Right cardiac atrium (tissue), 5 donors: ENCODE measurements around the gene OR4K2. TPM values are rescaled to one million over a fixed set of nuclear protein-coding genes. Genes with fewer than 3 reads are reported as not detected.
"Not testable (repeated sequence)": the region's sequence is repeated elsewhere in the genome, so short reads cannot be mapped to it uniquely, and the experiment has no call there.

Source experiments
- ATAC-seq, 2 donors: fragments of 200-7000 bp; cut with Tn5 transposase; one replicate each; pipeline versions ENCODE4 v1.8.0 to v1.9.1; 2020; ENCODE audit warnings: moderate library complexity in 2 of 2, mild to moderate bottlenecking in 1 of 2
- DNase-seq, 3 donors: peaks; one replicate each; pipeline ENCODE4 v3.0.0-alpha.2; 2020
- H3K27ac ChIP-seq: one replicate; pipeline ENCODE4 v1.5.1; 2013; ENCODE audit warnings: mild to moderate bottlenecking, low read length, control low read depth, moderate library complexity
- H3K27me3 ChIP-seq: one replicate; pipeline ENCODE4 v1.6.1; 2013; ENCODE audit not compliant: control insufficient read depth, insufficient read depth
- H3K4me1 ChIP-seq: one replicate; pipeline ENCODE4 v1.6.1; 2013; ENCODE audit warnings: low read length; ENCODE audit not compliant: control insufficient read depth, insufficient read depth
- H3K4me3 ChIP-seq: one replicate; pipeline ENCODE4 v1.5.1; 2013; ENCODE audit warnings: low read length, control low read depth
- H3K9me3 ChIP-seq: one replicate; pipeline ENCODE4 v1.6.1; 2013; ENCODE audit warnings: low read length; ENCODE audit not compliant: control insufficient read depth
- WGBS: extraction: QIAGEN DNeasy Blood & Tissue Kit; methylation state at CpG from one replicate; pipeline ENCODE4 v1.1.7; 2013; 5-methylcytosine and 5-hydroxymethylcytosine counted together
- intact Hi-C, 4 donors: fragments of 100-400 bp; cut with DNase I; formaldehyde crosslinking; loops; one replicate each; pipeline versions ENCODE4 v1.11.0 to v1.14.0; 2022 to 2023
- long read RNA-seq, 4 donors: library from polyadenylated mRNA; unstranded; transcript quantifications; one replicate each; pipeline ENCODE4 v2.0.0, GENCODE V29; 2020 to 2021
- polyA plus RNA-seq: library from polyadenylated mRNA; stranded (reverse); fragments of 200-250 nt; gene quantifications from one replicate; pipeline ENCODE4 v1.2.3, GENCODE V29; 2013
- total RNA-seq, 4 donors: library from RNA; stranded (reverse); fragmentation: NEBNext Ultra II Directional; extraction: Animal tissue kit (Norgen Biotek cat#: 25700); gene quantifications; one replicate each; pipeline ENCODE4 v1.2.1, GENCODE V29; 2021
- donor health status: healthy with polysubstance abuse.
- donor health status: DM: no; HTN: yes; CAD: no.
- donor health status: DM: no; HTN: no; CAD: no.
- donor health status: DM: no; HTN: yes; CAD: no; lungs with severe emphysema.
- donor health status: DM: yes; HTN: yes; CAD: no.

The OR4K2 gene, protein sequence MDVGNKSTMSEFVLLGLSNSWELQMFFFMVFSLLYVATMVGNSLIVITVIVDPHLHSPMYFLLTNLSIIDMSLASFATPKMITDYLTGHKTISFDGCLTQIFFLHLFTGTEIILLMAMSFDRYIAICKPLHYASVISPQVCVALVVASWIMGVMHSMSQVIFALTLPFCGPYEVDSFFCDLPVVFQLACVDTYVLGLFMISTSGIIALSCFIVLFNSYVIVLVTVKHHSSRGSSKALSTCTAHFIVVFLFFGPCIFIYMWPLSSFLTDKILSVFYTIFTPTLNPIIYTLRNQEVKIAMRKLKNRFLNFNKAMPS
- total RNA-seq (not detected), polyA plus RNA-seq (not detected)
- long read RNA-seq, donor 1, result 0 reads
- long read RNA-seq, donor 2, result 0 reads
- long read RNA-seq, donor 3, result 0 reads
- long read RNA-seq, donor 4, result 0 reads

GRCh38 chr14:19874842-19875241 lies at the start of gene OR4K2:
Gene OR4K2 (plus strand): TSS chr14:19875142. CDS start chr14:19876268, 1,126 bp downstream.
- ATAC-seq (no peak), DNase-seq (no peak)
- Histone ChIP-seq H3K27ac (no peak within 1 kb of the TSS), H3K27me3 (no peaks in the 10 kb centered on the region), H3K9me3 (no peaks in the 10 kb centered on the region), H3K4me1 (no peaks in the 10 kb centered on the region), H3K4me3 (no peak within 1 kb of the TSS)
- intact Hi-C loops, result no loop called here
- WGBS, result 52% methylated on average over 2 of the region's 2 CpGs

- H3K27me3 ChIP-seq, H3K4me1 ChIP-seq, H3K27ac ChIP-seq, DNase-seq, intact Hi-C loops, H3K9me3 ChIP-seq, ATAC-seq, H3K4me3 ChIP-seq: not testable (repeated sequence)
- 52% methylated on average over 12 of the region's 12 CpGs for WGBS
Measured at GRCh38 chr14:19827626-19828244, 47.2 kb upstream of the OR4K2 start.

DNA sequence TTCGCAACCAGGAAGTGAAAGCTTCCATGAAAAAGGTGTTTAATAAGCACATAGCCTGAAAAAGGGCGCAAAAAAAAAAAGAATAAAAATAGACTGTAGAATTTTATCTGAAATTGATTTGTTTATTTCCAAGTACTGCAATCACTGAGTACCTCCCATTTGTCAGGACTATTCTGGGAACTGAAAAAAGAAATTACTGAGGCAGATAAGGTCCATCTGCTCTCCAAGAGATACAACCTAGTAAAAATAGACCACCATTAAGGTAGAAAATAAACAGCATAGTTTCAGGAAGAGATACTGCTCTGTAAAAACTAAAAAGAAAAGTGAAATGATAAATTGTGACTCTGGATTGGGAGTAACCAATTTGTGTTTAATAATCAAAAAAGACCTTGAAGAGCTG lies 46.6 kb upstream of the OR4K2 start:
- Histone ChIP-seq H3K9me3 (no peaks in the 10 kb centered on the region), H3K4me3 (no peak overlapping the region), H3K27ac (no peak overlapping the region), H3K27me3 (no peaks in the 10 kb centered on the region), H3K4me1 (no peaks in the 10 kb centered on the region)
- DNase-seq (no peak), ATAC-seq (no peak)
- intact Hi-C loops, result no loop called here
- 77% methylated on average over 2 of the region's 2 CpGs for WGBS

- H3K27me3 ChIP-seq, H3K4me1 ChIP-seq, H3K9me3 ChIP-seq, H3K4me3 ChIP-seq, intact Hi-C loops, H3K27ac ChIP-seq: not testable (repeated sequence)
- 72% methylated on average over 8 of the region's 8 CpGs for WGBS
- DNase-seq (peak in 1 of 3 donors; percentile 30), ATAC-seq (peak; percentile 11 to 34)
Measured at GRCh38 chr14:19834203-19834848, 40.6 kb upstream of the OR4K2 start.

DNA sequence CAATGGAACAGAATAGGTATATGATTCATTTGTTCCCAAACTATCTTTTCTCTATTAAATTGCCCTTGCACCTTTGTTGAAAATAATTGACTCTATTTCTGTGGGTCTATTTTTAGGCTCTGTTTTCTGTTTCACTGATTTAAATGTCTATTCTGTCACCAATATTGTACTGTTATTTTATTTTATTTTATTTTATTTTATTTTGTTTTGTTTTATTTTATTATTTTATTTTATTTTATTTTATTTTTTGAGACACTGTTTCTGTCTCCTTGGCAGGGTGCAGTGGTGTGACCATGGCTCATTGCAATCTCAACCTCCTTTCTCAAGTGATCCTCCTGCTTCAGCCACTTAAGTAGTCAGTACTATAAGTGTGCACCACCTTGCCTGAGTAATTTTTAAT lies 36.5 kb upstream of the OR4K2 start:
- intact Hi-C loops, result no loop called here
- H3K9me3 ChIP-seq, result no peaks in the 10 kb centered on the region

GRCh38 chr14:19851365-19851764 lies 23.6 kb upstream of the OR4K2 start:
- intact Hi-C loops, result no loop called here

More for the DNA sequence above, 36.5 kb upstream of the OR4K2 start:
- H3K27ac ChIP-seq, result no peak overlapping the region
- H3K4me1 ChIP-seq, result no peaks in the 10 kb centered on the region
- no peak overlapping the region for H3K4me3 ChIP-seq
- no peak for ATAC-seq
- no peaks in the 10 kb centered on the region for H3K27me3 ChIP-seq
- DNase-seq, result no peak

GRCh38 chr14:19866061-19866669 lies 8.8 kb upstream of the OR4K2 start:
- H3K4me3 ChIP-seq, H3K27ac ChIP-seq, H3K9me3 ChIP-seq, intact Hi-C loops, H3K27me3 ChIP-seq, H3K4me1 ChIP-seq, ATAC-seq: not testable (repeated sequence)
- peak in 1 of 3 donors; percentile 35 for DNase-seq
- 93% methylated on average over 39 of the region's 39 CpGs for WGBS

More at GRCh38 chr14:19851365-19851764, 23.6 kb upstream of the OR4K2 start:
- Histone ChIP-seq H3K9me3 (no peaks in the 10 kb centered on the region), H3K4me3 (no peak overlapping the region), H3K27me3 (no peaks in the 10 kb centered on the region), H3K4me1 (no peaks in the 10 kb centered on the region), H3K27ac (no peak overlapping the region)
- ATAC-seq, result no peak
- no peak for DNase-seq

DNA sequence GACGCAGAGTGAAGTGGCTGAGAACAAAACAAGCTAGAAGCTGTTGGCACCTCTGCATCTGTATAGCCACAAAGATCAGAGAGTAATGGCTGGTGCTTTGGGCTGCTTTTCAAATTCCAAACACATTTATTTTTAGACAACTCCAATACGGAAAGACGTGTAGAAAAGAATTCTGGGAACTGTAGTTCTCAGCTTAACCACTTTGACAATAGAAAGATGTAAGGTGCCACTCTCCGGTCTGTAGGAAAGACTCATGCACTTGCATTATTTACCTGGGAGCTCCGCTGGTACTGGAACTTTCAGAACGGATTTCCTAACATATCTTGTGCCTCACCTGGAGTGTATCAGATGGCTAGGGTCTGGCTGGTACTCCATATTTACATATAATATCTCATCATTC lies 1.8 kb upstream of the OR4K2 start:
- Histone ChIP-seq H3K9me3 (no peaks in the 10 kb centered on the region), H3K4me3 (no peak overlapping the region), H3K27me3 (no peaks in the 10 kb centered on the region), H3K27ac (no peak overlapping the region), H3K4me1 (no peaks in the 10 kb centered on the region)
- 22% methylated on average over 6 of the region's 6 CpGs for WGBS
- intact Hi-C loops, result no loop called here
- DNase-seq (no peak), ATAC-seq (no peak)

DNA sequence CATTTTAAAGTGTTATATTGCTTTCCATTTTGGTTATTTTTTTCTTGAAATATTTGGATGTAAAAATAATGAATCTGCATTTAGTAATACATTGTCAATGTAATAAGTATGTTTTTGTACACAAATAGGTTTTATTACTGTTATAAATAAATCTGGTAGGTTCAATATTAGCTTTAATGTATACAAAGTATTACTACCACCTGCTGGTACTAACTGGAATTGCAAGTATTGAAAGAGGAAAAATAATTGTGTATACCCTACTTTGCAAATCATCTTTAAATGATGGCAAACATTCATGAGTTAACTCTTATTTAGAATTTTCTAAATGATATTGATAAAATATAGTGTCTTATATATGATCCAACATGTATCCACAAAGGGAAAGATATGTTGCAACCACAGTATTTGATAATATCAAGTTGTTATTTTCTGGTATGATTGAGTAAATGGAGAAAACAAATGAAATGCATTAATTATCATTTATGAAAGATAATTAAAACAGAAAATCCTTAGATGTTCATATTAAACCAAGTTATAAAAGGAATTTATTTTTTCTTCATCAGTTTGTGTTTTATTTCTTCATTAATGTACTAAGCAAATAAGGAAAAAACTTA lies 3.2 kb downstream of the OR4K2 start:
- DNase-seq (no peak), ATAC-seq (no peak)
- Histone ChIP-seq H3K4me3 (no peak overlapping the region), H3K9me3 (no peaks in the 10 kb centered on the region), H3K27me3 (no peaks in the 10 kb centered on the region), H3K4me1 (no peaks in the 10 kb centered on the region), H3K27ac (no peak overlapping the region)
- intact Hi-C loops, result no loop called here

DNA sequence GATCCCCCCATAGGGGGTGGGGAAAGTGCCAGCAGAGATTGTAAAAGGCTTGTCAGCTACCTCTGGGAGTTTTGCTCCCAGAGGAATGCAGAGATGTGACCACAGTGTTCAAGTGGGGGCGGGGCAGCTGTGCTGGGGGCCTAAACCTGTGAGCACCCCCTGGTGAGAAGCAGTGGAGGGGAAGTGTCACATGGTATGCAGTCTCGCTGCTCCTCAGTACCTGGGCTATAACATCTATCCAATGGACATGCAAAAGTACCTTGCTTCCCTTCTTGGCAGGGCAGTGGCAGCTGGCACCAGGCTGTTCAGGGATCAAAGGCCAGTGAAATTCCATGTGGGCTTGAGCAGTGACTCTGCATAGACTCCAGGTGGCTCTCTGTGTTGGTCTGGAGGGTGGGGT lies 20.3 kb downstream of the OR4K2 start:
- 42% methylated on average over 2 of the region's 2 CpGs for WGBS

DNA sequence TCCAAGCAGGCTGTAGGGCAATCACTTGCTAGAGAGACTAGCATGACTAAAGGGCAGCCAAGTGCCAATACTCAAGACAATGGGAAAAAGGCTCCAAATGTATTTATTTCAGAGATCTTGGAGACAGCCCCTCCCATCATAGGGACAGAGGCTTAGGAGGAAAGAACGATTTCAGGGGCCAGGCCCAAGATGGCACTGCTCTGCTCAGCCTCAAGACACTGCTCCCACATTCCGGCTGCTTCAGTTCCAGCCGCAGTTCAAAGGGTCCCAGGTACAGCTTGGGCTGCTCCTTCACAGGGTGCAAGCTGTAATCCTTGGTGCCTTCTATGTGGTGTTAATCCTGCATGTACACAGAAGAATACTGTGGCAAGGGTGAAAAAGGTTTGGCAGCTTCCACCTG lies 26.1 kb downstream of the OR4K2 start:
- no peak for DNase-seq
- Histone ChIP-seq H3K4me1 (no peaks in the 10 kb centered on the region), H3K4me3 (no peak overlapping the region), H3K9me3 (peaks cover 2% of the 10 kb centered on the region), H3K27ac (no peak overlapping the region), H3K27me3 (no peaks in the 10 kb centered on the region)
- no peak for ATAC-seq
- intact Hi-C loops, result no loop called here
- 64% methylated on average over 3 of the region's 3 CpGs for WGBS

More for the DNA sequence above, 20.3 kb downstream of the OR4K2 start:
- Histone ChIP-seq H3K27ac (no peak overlapping the region), H3K27me3 (no peaks in the 10 kb centered on the region), H3K9me3 (peaks cover 4% of the 10 kb centered on the region), H3K4me3 (no peak overlapping the region), H3K4me1 (no peaks in the 10 kb centered on the region)
- intact Hi-C loops, result no loop called here
- ATAC-seq (peak in 1 of 2 donors; percentile 36), DNase-seq (no peak)
